Islet of Langerhans (tissue), 1 donor: Measurements from ENCODE around the gene SSPN.

ENCODE experiments used
- FAIRE-seq: peaks from one replicate; lab custom pipeline; 2011; peaks lifted over from hg19 to GRCh38; lab: Jason Lieb, UNC

The SSPN gene

GRCh38 chr12:26266881-26267280 is 71.5 kb downstream of the SSPN start:
- no peak for FAIRE-seq

DNA sequence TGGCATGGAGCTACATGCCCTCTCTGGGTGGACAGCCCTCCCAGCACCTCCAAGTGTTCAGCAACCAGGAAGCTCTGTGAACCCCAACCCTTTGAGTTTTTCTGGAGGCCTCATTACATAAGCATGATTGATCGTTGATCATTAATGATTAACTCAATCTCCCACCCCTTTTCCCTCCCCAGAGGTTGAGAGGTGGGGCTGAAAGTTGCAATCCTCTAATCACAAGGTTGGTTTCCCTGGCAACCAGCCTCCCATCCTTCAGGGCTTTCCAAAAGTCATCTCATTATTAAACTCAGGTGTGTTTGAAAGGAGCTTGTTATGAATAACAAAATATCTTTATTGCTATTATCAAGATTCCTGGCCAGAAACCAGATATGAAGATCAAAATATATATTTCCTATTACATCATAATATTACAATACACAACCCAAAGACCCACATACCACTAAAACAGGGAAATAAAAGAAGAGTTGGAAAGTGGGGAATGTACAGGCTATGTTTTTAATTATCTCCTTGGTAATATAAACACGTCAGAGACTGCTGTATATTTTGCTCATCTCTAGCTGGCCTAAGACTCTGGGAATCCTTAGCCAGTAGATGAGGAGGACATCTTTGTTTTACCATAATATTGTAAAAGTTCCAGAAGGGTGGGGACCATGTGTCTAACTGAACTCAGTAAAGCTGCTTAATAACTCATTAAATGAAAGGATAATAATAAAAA is 73.6 kb downstream of the SSPN start:
- no peak for FAIRE-seq

DNA sequence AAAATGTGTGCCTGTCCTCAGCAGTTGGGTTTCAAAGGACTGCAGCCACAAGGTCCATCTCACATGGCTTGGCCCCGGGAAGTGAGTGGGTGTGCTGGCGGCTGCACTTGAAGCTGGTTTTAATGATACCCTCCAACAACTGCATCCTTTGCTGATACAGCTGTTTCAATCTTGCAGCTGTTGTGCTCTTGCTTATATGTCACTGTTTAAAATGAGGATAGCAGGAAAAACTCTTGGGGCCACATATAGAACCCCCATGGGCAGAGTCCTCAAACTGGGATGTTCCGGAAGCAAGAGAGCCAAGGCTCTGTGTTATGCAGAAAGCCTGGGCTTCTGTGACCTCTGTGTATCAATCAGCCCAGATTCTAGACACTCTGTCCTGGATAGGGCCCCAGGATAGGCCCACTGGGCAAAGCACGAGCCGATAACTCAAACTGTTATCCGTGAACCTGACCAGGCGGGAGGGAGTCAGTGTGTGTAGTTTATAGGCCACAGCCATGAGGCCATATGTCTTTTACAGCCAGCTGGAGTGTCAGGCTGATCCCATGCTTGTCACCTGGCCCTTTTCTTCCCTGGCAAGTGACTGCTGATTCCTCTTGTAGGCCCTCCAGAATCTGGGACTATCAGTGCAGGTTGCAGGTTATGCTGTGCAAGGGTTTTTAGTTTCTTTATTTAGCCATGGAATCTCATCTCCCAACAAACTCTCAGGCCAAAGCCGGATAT is 74.3 kb downstream of the SSPN start:
- no peak for FAIRE-seq

DNA sequence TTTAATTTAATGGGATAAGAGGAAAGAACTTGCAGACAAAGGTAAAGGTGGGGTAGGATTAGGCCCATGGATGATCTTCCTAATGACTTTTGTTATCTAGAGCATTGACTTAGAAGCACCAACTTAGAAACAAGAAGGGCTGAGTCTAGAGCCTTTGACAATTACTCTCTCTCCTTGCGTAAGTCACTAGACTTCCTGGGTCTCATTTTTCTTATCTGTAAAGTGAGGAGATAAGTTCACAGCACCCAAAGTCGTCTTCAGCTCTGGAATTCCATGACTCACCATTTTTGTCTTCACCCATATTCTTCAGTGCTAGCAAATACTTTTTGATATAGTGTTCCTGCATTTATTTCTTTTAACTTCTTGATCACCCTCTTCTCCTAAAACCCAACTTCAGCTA is 75.7 kb downstream of the SSPN start:
- FAIRE-seq = no peak

GRCh38 chr12:26271889-26272492 is 76.6 kb downstream of the SSPN start:
- FAIRE-seq = no peak

GRCh38 chr12:26272851-26273250 is 77.5 kb downstream of the SSPN start:
- no peak for FAIRE-seq

GRCh38 chr12:26273811-26274210 is 78.4 kb downstream of the SSPN start:
- no peak for FAIRE-seq

GRCh38 chr12:26274441-26275312 is 79.3 kb downstream of the SSPN start:
- no peak for FAIRE-seq

DNA sequence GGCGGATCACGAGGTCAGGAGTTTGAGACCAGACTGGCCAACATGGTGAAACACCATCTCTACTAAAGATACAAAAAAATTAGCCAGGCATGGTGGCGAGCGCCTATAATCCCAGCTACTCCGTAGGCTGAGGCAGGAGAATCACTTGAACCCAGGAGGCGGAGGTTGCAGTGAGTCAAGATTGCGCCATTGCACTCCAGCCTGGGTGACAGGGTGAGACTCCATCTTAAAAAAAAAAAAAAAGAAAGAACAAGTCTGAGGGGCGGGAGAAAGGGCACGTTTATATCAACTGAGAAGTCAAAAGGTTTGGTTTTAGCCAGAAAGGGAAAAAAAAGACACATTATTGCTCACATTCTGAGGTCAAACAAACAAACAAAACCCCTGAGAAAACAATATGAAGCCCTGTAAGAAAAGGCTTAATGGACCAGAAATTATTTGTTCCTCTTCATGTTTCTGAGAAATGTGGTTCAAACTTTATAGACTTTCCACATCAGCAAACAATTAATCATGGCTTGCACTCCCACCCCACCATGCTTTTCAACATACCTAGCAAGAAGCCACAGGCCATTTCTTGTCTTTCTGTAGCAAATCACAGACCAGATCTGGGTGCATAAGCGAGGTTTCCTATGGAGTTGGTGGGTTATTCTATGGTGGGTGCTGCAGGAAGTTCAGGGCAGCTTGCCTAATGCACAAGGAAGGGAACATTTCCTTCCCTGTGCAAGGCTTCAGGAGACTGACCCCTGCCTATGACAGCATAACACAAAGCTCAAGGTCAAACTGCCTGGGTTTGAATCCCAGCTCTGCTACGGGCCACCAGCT is 80.1 kb downstream of the SSPN start:
- FAIRE-seq = no peak

DNA sequence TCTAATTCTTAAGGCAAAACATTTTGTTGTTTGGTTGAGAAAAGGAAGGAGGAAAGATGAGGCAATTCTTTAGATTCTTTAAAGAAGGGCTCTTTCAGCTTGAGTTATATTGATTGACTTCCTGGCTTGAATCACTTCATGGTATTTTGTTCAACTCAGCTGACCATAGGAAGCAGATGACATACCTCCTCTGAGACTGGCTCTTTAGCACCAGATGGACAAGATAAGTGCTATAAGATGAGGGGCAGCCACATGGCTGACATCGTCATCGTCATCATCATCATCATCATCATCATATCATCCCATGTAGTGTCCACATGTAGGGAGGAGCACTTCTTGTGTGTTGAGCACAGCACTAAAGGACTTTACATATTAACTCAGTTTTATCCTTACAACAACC is 81.3 kb downstream of the SSPN start:
- FAIRE-seq = no peak

DNA sequence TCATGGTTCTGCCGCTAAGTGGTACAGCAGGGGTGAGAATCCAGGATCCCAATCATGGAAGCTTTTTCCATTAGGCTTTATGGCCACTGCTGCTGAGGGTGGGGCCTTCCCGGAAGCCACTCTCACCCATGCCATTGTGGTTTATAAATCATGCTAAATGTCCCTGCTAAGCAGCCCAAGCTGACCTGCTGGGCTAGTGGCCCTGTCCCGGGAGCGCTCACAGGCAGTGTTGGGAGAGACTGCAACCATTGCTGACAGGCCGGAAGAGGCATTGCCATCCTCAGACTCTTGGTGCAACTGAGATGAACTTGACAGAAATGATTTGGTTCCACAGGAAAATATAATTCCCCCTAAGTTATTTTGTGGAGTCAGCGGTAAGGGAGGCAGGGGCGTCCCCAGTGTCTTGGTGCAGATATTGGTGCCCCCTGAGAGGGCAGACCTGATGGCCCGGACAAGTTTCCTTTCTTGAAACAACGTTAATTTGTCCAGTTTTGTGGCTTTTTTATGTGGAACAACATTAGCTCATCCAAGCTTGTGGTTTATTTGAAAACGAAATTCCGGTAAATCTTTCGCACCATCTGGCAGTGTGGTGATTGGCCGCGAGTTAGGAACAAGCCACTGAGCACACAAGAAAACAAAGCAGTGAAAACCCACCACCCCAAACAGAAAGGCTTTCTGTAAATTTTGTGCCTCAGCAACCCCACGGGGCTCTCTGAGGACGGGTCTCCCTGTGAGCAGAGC is 82.3 kb downstream of the SSPN start:
- no peak for FAIRE-seq

DNA sequence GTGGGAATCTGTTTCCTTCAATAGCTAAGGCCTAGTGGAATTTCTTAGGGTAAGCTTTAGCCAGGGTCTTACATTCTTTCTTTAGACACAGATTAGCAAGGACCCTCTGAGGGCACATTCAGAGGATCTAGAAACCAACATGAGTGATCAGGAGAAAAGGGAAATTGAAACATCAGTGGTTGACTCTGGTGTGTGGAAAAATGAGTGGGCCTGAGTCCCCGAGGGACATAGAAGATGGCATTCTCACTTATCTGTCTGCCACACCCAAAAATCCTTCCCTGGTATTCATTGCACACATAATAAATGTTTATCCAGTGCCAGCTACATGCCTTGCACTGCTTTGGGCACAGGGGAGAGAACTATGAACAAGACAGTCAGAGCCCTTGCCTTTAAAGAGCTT is 82.9 kb downstream of the SSPN start:
- no peak for FAIRE-seq

DNA sequence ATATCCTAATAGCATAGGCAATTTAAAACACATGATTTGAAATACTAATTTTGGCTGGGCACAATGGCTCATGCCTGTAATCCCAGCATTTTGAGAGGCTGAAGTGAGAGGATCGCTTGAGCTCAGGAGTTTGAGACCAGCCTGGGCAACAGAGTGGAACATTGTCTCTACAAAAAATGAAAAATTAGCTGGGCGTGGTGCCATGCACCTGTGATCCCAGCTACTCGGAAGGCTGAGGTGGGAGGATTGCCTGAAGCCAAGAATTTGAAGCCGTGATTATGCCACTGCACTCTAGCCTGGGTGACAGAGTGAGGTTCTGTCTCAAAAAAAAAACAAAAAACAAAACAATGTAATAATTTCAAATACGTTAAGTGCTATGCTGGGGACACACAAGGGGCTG is 83.3 kb downstream of the SSPN start:
- no peak for FAIRE-seq

GRCh38 chr12:26279091-26279490 is 83.7 kb downstream of the SSPN start:
- no peak for FAIRE-seq

- no peak for FAIRE-seq
Measured at GRCh38 chr12:26279908-26280307, 84.5 kb downstream of the SSPN start.

DNA sequence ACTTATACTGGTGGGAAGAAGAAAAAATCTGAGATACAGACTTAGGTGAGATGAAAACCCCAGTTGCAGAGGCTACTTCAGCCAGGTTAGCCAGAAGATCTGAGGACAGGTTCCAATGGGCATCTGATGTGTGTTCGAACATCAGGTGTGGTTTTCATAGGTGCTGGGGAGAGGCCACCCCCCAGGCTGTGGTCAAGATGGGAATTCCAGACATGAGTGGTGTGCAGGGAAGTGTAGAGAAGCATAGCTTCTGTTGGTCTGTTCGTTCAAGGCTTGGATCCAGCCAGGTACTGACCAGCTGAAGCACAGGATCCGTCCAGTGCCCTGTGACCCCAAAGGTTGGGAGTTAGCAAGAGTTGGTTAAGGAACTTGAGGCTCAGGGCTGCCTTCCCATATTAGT is 85.5 kb downstream of the SSPN start:
- FAIRE-seq = no peak

GRCh38 chr12:26281320-26281719 is 85.9 kb downstream of the SSPN start:
- no peak for FAIRE-seq

GRCh38 chr12:26282339-26282940 is 87.1 kb downstream of the SSPN start:
- no peak for FAIRE-seq

- FAIRE-seq = no peak
Measured at GRCh38 chr12:26283046-26283445, 87.7 kb downstream of the SSPN start.

- no peak for FAIRE-seq
Measured at GRCh38 chr12:26283617-26284016, 88.2 kb downstream of the SSPN start.

DNA sequence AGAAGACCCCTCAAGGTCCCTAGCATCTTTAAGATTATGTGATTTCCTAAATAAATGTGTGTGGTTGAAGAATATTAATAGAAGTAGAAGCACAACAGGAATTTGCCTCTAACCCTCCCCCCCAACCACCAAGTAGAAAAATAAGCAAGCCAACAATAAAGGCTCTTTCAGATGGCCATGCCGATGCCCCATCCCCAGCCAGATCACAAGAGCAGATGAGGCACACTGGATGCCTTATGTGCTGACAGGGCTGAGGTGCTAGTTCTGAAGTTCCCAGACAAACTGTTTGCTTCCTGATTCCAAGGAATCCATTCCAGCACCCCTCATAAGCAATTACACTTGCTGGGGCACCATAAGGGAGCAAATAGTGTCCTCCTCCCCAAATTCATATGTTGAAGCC is 90.0 kb downstream of the SSPN start:
- no peak for FAIRE-seq
